GM10847 (cell line): Measurements from ENCODE around the gene ATP6V1F.

ENCODE experiments used
- POLR2A ChIP-seq: IDR thresholded peaks from 2 replicates; pipeline ENCODE4 v1.6.1; 2011; ENCODE audit not compliant: insufficient read length; ENCODE audit errors: extremely low read depth

ATP6V1F gene

DNA sequence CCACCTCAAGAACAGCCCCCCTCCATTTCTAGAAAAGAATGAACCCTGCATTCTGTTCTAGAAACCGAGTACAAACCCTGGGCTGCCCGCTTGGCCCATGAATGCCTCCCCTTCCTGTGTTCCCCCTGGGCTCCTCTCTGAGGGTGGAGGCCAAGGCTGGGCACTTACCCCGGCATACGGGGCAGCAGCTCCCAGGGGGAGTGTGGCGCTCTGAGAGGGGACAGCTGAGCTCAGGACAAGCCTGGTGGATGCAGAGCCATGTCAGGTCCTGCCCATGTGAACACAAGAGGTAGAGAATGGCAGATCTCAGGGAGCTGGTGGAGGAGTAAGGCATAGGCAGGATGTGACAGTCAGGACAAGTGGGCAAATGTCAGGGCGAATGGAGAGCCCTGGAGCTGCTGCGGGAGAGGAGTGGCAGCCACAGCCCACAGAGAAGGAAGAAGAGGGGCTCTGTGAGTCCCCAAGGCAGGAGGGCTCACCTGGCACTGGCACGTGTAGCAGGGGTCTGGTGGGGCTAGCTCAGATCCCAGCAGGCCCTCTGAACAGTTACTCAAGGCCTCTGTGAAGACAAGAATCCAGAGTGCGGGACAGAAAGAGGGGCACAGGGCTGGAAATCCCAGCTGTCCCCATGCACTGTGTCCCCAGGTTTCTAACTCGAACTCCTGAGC, 18.9 kb downstream of the ATP6V1F start:
- no peak for TF ChIP-seq POLR2A

DNA sequence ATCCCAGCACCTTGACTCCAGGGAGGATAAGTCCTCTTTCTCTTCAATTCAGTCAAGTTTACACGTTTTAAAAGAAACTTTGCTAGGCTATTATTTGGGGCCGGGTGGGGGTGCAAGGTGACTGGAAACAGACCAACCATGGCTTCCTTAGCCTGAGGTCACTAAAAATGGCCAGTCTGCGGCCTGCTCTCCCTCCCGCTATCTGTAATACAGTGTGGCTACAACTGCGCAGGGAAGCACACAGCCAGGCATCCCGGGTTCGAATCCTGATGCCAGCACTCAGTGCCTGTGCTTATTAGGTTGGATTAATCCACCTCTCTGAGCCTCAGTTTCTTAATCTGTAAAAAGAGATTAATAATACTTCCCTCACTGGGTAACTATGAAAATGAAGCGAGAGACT, 19.5 kb downstream of the ATP6V1F start:
- no peak for TF ChIP-seq POLR2A

- peak; percentile 24 for TF ChIP-seq POLR2A
These were observed 21.2 kb downstream of the ATP6V1F start for GRCh38 chr7:128883622-128884448.

- no peak for TF ChIP-seq POLR2A
These were observed 22.1 kb downstream of the ATP6V1F start for GRCh38 chr7:128884561-128885369.

GRCh38 chr7:128885370-128886187, 22.9 kb downstream of the ATP6V1F start:
- no peak for TF ChIP-seq POLR2A

- no peak for TF ChIP-seq POLR2A
These were observed 23.9 kb downstream of the ATP6V1F start for GRCh38 chr7:128886391-128887168.

DNA sequence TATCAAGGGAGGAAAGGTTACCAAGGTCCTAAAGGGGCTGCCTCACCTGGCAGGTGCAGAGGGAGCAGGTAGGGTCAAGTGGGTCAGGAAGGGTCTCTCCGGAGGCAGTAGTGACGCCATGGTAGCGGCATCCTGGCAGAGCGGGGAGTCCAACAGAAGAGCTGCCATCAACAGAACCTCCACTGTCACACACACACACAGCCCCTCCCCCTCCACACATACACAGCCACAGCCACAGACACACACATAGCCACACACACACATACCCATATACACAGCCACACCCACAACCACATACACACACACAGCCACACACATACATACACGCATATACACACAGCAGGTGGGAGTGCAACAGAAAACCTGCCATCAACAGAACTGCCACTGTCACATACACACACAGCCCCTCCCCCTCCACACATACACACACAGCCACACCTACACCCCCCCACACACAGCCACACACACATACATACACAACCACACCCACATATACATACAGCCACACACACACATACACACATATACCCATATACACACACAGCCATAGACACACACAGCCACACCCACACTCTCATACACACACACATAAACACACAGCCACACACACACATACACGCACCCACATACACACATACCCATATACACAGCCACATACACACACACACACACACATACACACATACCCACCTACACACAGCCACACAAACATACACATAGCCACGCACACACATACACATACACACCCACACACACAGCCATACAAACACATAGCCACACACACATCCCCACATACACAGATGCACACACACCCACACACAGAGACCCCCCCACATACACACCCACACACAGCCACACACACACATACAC, 24.7 kb downstream of the ATP6V1F start:
- TF ChIP-seq POLR2A: no peak

- TF ChIP-seq POLR2A: no peak
These were observed 25.5 kb downstream of the ATP6V1F start for GRCh38 chr7:128888039-128888755.

DNA sequence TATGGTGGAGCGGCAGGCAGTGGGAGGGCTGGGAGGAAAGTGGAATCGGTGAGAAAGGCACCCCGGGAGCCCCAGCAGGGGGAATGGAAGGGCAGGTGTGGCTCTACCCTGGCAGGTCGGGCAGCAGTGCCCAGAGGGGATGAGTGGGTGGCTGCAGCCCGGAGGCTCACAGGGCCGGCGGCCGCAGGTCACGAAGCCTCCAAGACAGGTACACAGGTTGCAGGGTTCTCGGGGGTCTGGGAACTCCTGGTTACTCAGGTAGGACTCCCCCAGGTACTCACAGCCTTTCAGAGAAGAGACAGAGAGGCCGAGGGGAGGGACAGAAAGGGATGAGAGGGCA, 26.1 kb downstream of the ATP6V1F start:
- no peak for TF ChIP-seq POLR2A

GRCh38 chr7:128889121-128889520, 26.5 kb downstream of the ATP6V1F start:
- TF ChIP-seq POLR2A: no peak

DNA sequence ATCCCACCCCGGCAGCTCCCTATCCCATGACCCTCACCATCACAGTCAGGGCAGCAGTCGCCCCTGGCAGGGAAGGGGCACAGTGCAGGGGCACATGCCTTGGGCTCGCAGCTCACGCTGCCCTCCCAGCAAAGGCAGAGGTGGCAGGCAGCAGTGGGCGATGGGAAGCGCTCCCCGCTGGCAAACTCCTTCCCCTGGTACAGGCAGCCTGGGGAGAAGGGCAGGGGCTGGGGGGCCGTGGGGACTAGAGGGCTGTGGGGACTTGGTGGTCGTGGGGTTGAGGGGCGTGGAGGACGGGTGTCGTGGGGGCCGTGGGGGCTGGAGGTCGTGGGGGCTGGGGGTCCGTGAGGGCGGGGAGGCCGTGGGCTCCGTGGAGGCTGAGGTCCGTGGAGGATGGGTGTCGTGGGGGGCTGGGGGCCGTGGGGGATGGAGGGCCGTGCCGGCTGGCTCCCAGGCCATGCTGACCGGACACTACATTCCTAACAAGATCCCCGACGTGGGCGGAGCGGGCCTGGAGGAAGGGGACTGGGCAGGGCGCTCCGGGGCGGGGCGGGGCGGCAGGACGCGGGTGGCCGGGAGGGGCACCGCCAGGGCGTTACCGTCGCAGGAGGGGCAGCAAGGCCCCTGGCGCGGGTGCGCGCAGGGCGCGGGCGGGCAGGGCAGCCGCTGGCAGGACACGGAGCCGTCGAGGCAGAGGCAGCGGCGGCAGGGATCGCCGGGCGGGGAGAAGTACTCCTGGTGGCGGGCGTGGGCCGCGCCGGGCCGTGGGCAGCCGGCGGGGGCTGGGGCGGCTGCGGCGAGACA, 27.9 kb downstream of the ATP6V1F start:
- no peak for TF ChIP-seq POLR2A
